ENCODE data around the gene DUSP1.
A peak's percentile ranks its signal among the peaks of the same experiment; 100 is the strongest.

The DUSP1 gene

DNA sequence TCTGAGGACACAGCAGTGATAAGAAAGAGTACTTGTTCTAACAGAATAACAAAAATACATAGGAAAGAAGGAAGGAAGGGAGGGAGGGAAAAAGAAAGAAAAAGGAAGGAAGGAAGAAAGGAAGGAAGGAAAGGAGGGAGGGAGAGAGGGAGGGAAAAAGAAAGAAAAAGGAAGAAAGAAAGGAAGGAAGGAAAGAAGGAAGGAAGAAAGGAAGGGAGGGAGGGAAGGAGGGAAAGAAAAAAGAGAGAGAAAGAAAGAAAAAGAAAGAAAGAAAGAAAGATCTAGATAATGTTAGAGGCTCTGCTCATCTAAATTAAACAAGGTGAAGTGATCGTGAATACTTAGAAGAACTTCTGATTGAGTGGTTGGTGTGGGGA, 29.8 kb downstream of the DUSP1 start:
- DNase-seq, result no peak

DNA sequence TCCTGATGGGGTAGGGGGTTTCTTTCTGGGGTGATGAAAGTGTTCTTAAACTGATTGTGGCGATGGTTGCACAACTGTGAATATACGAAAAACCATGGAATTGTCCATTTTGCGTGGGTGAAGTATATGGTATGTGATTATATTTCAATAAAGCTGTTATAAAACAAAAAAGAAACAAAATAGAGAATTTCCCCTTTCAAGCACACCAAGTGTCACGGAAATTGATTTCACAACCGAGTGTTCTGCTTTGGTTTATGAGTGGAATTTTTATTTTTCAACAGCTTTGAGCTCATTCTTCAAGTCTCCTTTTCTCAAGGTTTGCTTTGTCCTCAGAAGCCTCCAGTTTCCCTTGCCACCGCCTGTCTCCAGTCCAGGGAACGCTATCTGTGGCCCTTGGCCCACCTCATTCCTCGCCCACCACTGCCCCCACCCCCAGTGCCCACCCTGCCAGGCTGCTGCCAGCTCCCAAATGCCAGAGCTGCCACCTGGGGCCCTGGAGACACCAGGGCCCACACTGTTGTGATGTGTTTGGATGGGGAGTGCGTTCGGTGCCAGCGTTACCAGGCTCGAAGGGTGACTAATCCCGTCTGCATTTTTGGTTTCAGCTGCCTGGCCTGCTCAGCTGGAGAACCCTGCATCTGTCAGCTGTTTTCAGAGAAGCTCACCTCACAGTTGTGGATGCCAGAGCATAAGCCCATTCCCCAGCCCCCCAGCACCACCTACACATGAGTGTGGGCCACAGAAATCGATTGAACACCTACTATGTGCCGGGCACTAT, 30.4 kb downstream of the DUSP1 start:
- DNase-seq, result no peak

DNA sequence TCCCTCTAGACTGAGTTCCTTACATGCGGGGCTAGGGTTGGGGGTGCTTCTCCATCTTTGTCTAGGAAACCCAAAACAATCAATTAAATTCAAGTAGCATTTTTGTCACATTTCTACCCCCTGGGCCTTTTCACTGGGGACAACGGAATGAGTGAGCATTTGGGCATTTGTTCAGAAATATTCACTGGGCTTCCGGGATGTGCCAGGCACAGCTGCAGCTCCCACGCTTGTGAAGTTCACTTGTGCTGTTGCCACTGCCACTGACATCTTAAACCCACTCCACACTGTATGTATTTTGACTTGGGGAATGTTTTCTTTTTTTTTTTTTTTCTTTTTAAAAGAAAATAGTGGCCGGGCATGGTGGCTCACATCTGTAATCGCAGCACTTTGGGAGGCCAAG, 31.6 kb downstream of the DUSP1 start:
- DNase-seq, result no peak

DNA sequence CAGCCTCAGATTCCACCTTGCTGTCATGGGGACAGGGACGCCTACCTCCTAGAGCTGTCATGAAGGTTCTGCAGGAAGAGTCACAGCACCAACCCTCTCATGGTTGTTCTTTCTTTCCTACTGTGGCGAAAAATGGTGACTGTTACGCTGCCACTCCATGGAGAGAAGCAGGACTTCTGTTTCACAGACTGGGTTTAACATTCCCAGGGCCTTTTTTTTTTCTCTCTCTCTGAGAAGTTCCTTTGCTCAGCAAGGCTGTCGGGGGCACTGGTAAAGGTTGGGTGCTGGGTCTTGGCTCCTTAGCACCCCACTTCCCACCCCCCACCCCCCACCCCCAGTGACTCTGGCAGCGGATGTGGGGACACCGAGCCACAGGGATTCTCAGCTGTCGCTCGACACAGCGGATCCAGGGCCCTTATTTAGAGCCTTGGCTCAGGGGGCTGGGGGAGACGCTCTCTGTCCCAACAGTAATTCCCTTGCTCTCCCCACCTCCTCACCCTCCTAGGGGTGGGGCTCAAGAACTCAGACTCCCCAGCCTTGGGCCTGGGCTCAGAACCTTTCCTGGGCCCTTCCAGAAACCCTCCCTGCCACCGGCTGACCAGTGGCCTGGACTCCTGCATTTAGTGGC, 34.4 kb downstream of the DUSP1 start:
- DNase-seq, result no peak

DNA sequence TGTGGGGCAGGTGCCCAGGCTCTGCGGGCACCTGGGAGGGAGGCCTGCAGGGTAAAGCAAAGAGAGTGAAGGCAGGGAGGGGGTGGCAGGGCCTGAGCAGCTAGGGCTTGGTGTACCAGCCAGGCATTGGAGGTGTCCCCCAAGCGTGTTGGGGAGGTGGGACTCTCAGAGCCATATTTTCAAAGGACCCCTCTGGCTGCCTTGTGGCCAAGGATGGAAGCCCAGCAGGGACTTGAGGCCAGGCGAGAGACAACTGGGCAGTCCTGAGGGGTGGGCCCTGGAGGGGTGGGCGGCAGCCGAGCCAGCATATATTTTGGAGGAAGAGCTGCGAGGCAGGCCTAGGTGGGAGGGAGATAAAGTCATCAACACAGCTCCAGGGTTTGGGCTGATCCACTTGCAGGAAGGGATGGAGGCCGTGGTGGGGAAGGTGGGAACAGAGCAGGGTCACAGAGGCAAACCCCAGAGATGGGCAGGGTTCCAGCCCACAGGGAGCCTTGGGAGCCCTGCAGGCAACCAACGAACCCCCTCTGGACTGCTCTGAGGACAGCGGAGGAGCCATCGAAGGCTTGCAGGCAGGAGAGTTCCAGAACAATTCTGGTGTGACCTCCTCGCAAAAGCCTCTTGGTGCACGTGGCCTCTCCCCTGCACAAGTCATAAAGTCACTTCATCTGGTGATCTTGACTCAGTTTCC, 35.7 kb downstream of the DUSP1 start:
- no peak for DNase-seq

DNA sequence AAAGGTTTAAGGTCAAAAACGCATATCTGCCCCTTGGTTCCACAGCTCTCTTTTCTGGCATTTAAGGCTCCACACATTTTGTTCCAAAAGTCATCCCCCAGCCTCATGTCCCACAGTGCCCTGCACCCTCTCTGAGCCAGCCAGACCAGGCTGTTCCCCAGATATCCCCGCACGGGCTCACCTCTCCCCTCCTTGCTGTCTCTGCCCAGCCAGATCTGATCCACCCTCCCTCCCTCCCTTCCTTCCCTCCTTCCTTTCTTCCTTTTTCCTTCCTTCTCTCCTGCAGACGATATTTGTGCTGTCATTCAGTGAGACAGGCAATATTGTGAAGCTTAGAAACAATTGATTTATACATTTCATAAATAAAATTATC, 37.0 kb downstream of the DUSP1 start:
- no peak for DNase-seq

DNA sequence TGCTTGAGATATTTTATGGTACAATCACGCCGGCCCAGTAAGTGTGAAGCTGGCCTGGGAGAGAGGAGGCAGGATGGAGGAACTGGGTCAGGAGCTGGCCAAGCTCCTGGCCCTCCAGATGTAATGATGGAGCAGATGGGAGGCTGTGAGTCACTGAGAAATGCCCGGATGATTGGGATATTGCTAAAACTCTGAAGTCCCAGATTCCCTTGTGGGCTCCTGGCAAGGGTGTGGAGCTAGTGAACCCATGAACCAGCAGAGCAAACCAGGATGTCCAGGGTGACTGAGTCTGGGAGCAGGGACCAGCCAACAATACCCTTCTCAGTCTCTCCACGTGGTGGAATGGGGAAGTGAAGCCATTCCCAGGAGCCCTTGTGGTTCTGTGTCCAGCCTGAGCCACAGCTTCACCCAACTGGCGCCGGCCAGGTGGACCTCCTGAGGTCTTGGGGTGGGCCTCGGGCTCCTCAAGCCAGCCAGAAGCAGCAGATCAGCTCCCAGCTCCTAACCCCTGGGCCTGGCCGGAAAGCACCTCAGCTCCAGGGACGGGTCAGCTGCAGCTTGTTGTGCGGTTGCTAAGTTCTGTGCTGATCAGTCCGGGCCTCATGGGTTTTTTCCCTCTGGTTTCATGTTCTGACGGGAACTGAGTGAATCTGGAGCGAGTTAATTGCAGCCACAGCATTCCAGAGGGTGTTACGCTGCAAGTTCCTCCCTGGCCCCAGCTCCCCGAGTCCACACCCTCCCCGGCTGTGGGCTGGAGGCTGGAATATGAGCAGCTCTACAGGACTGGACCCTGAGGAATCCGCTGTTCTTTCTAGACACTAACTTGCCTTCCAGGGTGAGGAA, 37.6 kb downstream of the DUSP1 start:
- DNase-seq, result no peak

DNA sequence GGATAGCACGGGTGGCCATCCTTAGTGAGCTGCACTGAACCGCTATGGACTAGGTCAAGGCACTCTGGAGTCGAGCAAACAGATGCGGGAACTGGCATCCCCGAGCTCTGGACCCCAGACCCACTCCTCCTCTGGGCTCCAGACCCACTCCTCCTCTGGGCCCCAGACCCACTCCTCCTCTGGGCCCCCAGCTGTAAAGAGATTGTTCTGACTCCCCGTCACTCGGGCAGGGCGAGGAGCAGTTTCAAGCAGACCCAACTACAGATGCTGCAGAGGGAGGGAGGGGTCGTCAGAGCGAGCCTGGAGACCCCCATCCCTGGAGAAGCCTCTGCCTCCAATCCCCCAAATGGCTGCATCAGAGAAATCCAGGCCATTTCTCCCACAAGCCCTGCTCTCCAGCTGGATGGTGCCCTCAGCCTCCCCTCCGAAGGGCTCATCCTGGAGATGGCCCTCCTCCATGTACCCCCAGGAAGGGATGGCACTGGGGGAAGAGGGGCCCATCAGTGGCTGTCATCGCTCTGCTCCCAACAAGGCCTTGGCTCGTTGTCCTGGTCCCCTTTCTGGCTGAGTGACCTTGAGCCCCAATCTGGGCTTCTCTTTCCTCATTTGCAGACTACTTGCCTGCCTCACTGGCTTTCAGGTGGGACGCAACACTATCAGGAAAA, 38.7 kb downstream of the DUSP1 start:
- DNase-seq, result no peak

DNA sequence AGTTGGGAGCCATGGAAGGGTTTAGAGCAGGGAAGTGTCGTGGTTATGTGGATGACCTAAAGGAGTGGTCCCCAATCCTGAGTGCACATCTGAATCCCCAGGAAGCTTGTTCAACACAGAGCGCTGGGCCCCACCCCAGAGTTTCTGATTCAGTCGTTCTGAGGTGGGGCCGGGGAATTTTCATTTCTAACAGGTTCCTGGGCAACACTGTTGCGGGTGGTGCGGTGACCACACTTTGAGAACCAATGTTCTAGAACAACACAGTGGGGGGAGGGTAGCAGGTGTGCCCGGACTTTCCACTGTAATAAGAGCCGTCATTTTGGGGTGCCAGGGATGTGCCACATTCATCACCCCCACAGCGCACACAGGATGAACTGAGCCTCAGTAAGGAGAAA, 39.3 kb downstream of the DUSP1 start:
- DNase-seq, result no peak

DNA sequence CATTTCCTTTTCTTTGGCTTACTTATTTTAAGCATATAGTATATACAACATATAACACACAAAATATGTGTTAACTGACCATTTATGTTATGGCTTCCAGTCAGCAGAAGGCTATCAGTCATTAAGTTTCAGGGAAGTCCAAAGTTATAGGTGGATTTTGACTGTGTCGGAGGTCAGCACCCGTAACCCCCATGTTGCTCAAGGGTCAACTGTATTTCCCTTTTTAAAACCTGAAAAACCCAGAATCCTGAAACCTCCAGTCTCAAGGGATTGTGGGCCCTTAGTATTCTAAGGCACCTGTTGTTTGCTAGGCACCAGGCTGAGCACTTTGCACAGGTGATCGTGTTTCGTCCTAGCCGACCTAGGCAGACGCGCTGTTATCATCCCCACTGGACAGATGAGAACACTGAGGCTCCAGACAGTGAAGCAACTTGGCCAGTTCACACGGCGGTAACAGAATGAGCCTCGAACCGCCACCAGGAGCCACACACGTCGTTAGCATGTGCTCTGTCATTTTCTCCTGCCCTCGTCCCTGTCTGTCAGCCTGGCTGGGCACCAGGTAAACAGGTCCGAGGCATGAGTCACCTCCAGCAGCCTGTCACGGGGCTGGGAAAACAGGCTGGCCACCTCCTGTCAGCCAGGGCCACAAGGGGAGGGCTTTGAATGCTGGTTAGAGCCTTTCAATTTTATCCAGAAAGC, 39.9 kb downstream of the DUSP1 start:
- no peak for DNase-seq

DNA sequence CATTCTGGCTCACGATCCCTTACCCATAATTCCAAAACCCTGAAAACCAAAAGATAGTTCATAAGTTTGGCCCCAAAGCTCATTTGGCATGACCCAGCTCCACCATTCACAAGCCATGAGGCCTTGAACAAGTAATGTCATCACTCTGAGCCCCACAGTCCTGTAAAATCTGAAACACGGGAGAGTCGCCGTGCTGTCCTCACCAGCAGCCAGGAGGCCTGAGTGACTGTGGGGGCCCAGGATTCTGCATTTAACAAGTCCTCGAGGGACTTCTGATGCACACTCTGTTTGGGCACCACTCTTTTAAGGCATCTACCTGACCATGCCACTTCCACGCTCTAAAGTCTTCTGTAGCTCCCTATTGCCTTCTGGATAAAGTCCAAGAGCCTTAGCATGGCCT, 40.8 kb downstream of the DUSP1 start:
- no peak for DNase-seq

DNA sequence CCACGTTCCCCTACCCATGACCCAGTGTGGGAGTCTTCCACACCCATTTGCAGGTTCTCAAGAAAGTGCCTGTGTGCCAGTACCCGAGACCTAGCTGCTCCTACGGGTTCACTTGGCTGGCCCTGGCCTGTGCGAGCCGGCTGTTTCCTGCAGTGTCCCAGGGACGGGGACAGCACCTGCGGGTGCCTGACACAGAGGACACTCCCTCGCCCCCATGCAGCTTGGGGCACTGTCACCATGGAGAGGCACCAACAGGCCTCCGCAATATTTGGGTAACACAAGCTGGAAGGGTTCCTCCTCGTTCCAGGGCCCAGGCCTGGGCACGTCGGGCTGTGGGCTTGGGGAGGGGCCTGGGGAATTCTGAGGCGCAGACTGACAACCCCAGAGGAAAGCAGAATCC, 41.4 kb downstream of the DUSP1 start:
- DNase-seq, result no peak

DNA sequence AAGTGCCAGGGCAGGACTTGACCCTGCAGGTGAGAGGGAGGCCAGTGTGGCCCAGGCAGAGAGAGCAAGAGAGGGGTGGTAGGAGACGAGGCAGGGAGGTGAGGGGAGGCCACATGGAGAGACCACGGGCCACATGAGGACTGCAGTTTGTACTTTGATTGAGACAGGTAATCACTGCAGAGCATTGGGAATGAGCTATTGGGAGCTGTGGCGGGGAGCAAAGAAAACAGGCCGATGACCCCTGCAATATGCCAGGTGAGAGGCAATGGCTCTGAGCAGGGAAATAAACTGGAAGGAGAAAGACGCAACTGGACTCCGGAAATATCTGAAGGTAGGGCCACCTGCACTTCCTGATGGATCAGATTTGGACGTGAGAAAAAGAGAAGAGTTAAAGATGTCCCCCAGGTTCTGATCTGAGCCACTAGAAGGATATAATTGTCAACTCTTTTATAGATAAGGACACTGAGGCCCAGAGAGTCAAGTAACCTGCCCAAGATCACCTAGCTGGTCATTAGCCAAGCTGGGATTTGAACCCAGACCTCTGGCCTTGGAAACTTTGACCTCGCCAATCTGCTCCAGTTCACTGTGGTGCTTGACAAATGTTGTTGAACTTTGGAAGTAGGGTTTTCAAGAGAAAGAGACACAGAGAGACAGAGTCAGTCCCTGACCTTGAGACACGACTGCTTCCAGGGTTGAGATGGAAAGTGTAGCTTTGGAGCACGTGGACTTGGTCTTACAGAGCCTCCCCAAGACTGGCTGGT, 42.3 kb downstream of the DUSP1 start:
- no peak for DNase-seq

DNA sequence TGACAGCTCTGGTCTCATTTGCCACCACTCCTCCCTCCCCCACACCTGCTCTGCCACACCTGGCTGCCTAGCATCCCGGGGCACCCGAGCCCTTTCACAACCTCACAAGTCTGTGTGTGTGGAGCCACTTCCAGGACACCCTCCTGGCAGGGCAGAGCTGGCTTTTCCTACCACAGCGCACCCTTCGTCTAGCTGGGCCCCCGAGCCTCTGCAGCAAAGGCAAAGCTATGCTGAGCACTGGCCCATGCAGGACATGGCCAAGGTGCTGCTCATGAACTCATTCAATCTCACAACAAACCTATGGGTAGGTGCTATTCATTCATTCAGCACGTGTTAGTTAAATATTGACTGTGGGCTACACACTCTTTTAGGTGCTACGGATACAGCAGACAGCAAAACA, 43.4 kb downstream of the DUSP1 start:
- no peak for DNase-seq

DNA sequence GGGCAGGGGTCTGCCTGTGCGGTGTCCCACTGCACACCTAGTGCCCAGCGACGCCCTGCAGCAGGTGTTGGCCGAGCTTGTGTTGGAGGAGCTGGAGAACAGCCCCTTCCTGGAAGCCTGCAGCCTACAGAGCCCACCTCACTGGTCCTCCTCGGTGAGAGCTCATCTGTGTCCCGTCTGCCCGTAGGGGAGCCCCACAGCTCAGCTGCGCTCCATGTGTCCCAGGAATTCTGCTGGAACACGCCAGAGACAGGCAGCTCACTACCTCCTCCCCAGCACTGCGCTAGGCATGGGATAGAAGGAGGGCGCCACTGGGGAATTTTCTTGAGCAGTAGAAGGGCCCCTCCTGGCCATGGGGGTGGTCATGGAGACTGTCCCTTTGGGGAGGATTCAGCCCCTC, 44.0 kb downstream of the DUSP1 start:
- no peak for DNase-seq

DNA sequence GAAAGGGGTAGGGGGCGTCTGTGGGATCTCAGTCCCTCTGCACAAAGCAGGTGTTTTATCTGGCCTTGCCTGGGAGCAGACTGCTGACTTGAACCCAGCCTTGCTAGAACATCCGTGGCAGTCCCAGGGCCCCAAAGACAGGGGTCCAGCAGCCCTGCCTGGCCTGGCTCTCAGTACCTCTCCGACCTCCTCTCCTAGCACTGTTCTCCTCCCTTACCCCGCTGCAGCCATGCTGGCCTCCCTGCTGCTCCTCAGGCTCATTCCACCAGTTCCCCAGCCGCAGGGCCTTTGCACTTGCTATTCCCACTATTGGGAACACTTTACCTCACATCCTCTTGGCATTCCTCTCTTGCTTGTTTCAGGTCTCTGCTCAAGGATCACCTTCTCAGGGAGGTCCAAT, 45.2 kb downstream of the DUSP1 start:
- DNase-seq, result no peak

DNA sequence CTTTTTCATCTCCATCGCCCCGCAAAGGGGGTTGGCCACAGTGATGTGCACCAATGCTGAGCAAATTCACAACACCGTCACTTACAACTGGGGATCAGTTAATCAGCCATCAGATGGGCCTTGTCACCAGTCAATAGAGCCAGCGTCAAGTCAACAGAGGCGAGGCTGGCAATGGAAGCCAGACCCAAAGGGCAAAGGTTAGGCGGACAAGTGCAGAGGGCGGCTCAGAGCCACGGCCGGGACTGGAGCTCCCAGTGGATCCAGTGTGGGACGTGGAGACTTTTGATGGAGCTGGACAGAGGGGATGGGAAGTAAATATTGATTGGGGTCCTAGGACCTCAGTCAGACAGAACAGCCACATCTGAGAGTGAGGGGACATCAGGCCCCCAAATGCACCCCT, 45.7 kb downstream of the DUSP1 start:
- no peak for DNase-seq

DNA sequence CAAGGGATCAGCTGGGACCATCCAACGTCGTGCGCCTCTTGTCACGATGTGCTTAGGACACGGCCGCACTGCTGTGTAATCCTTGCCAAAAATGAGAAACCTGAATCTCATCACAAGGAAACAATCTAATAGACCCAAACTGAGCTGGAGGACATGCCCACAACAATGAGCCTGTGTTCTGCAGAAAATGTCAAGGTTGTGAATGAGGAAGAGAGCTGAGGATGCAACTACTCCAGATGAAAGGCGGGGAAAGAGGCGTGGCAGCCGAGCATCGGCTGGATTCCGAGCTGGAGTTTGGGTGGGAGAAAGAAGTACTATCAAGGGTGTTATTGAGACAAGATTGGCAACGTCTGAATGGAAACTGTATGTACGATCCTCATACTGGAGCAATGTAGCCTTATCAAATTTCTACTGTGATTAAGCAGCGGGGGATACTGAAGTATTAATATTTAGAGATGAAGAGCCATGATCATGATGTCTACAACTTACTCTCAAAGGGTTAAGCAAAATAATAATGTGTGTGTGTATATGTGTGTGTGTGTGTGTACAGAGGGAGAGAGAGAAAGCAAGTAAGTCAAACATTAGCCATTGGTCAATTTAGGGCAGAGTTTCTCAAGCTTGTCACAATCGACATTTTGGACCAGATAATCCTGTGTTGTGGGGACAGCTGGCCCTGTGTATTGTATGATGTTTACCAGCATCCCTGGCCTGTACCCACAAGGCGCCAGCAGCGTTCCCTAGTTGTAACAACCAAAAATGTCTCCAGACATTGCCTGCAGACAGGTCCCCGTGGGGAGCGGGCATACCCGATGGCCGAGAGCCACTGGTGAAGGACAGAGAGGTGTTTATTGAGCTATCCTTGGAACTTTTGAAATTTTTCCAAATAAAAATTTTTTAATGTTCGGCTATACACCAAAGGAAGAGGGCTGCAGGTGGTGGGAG, 46.5 kb downstream of the DUSP1 start:
- no peak for DNase-seq

DNA sequence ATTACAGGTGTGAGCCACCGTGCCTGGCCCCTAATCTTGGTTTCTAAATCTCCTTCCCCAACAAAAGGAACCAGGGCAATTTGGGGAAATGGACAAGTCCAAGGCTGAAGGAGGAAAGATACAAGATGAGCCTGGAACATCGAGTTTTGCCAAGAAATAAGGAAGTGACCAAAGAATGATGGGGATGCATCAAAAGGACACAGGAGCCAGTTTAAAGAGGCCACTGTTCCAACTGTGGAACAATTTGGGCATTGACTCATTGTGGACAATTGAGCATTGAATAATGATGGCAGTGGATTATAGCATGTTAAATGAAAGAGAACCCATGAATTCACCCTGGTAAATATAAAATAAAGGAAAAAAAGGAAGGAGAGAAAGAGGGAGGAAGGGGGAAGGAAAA, 47.5 kb downstream of the DUSP1 start:
- DNase-seq, result no peak

DNA sequence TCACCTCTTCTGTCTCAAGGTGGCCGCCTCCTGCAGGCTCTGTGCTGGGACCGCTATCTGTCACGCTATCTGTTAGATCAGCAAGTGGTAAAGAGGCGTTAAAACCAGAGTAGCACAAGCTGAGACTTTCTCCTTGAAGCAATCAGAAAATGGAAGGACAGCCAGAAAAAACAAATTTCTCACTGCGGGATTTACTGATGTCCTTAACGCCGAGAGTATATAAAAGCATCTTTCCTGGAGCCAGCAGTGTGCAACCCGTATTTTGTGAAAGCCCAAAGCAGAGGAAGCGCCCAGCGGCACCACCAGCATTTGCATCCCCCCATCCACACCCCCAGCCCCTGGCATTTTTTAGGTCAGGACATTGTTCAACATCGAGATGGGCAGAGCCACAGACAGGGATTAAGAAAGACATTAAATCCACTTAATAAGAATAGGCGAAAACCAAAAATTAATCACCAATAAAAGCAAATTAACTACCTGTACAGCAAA, 48.6 kb downstream of the DUSP1 start:
- peak; percentile 24 for DNase-seq

Data from activated effector memory CD4-positive, alpha-beta T cell treated with Interleukin-2 at 50 U/mL for 16 hours (primary cell).